Small intestine (tissue), 7 donors: ENCODE results near the gene MYOG. TPM values are rescaled to one million over a fixed set of nuclear protein-coding genes. Genes with fewer than 3 reads are reported as not detected.

ENCODE experiments used
- DNase-seq, 2 donors: peaks; one replicate each; pipeline versions ENCODE4 v3.0.0 to v3.0.0-alpha.2; 2013
- FAIRE-seq: peaks from 2 replicates; lab custom pipeline; 2012; peaks lifted over from hg19 to GRCh38; lab: Jason Lieb, UNC
- H3K27ac ChIP-seq, 3 donors: one replicate each; pipeline ENCODE4 v1.5.1; 2013; ENCODE audit warnings: low read length in 2 of 3, mild to moderate bottlenecking in 2 of 3, control low read depth in 1 of 3, inconsistent platforms in 1 of 3, low read depth in 1 of 3, moderate library complexity in 1 of 3
- H3K27me3 ChIP-seq, 3 donors: one replicate each; pipeline ENCODE4 v1.6.1; 2013; ENCODE audit warnings: low read length in 3 of 3, inconsistent platforms in 1 of 3; ENCODE audit not compliant: control insufficient read depth in 3 of 3, insufficient read depth in 3 of 3
- H3K36me3 ChIP-seq, 3 donors: one replicate each; pipeline ENCODE4 v1.6.1; 2013; ENCODE audit warnings: low read length in 3 of 3, inconsistent platforms in 1 of 3, low read depth in 1 of 3, mild to moderate bottlenecking in 1 of 3, moderate library complexity in 1 of 3; ENCODE audit not compliant: control insufficient read depth in 3 of 3, insufficient read depth in 2 of 3
- H3K4me1 ChIP-seq, 3 donors: one replicate each; pipeline ENCODE4 v1.6.1; 2013; ENCODE audit warnings: low read length in 2 of 3, inconsistent platforms in 1 of 3, low read depth in 1 of 3, mild to moderate bottlenecking in 1 of 3, moderate library complexity in 1 of 3; ENCODE audit not compliant: control insufficient read depth in 3 of 3, insufficient read depth in 2 of 3
- H3K4me3 ChIP-seq, 3 donors: one replicate each; pipeline ENCODE4 v1.5.1; 2013; ENCODE audit warnings: low read length in 3 of 3, control low read depth in 1 of 3, inconsistent platforms in 1 of 3, low read depth in 1 of 3, mild to moderate bottlenecking in 1 of 3, moderate library complexity in 1 of 3
- H3K9me3 ChIP-seq, 2 donors: one replicate each; pipeline ENCODE4 v1.6.1; 2013; ENCODE audit warnings: low read depth in 1 of 2, low read length in 1 of 2; ENCODE audit not compliant: control insufficient read depth in 2 of 2, insufficient read depth in 1 of 2
- WGBS, 3 donors: extraction: QIAGEN DNeasy Blood & Tissue Kit; methylation state at CpG; one replicate each; pipeline ENCODE4 v1.1.7; 2013; 5-methylcytosine and 5-hydroxymethylcytosine counted together
- polyA plus RNA-seq, 4 donors: library from polyadenylated mRNA; stranded (reverse) in 3 of 4; unstranded in 1 of 4; fragments of 200-250 nt in 3 of 4; fragments of 120-200 nt in 1 of 4; gene quantifications; one replicate each; pipeline versions ENCODE4 v1.2.1 to v1.2.3, GENCODE V29; 2013
- donor health status: healthy with polysubstance abuse.
- donor health status: control.
- donor health status: control.
- donor health status: Bipolar disorder and iron deficiency.
- donor health status: healthy.

The MYOG gene
- polyA plus RNA-seq, 4 donors = 1.5 TPM; not detected in 3

DNA sequence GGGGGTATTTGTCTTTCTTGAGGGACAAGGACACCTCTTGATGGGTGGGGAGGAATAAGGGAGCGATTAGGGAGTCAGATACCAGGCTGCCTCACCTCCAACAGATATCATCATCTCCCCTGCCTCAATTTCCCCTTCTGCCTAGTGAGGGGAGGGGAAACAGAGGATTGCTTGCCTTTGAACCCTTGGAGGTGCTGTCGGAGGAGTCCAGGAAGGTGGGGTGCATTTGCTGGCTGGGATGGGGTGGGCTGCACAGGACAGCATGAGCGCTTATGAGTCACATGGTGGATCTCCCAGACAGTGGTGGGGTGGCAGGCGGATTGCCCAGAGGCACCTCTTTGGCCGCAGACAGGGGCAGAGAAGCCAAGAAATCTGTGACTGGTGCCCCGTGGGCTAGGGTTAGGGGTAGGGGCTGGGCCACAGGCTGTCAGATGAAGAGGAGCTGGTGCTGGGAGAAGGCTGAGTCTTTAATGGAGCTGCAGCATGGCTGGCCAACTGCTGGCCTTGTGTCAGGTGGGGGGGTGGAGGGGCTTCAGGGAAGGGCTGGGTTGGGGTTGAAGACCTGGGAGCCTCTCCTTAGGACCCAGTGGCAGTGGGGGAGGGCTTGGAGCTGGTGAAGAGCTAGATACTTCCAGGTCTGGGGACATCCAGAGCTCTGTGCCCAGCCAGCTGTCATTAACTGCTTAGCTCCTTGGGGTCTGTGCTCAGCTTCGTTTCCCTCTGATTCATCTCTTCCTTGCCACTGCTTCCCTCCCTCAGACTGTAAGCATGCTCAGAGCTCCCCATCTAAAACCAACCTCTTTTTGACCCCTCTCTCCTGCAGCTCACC is 34.7 kb upstream of the MYOG start:
- Histone ChIP-seq H3K4me1 (no peaks in the 10 kb centered on the region), H3K4me3 (no peak overlapping the region), H3K27ac (no peak overlapping the region), H3K27me3 (peaks cover 0 to 63% (median 8%) of the 10 kb centered on the region in 3 donors), H3K9me3 (no peaks in the 10 kb centered on the region), H3K36me3 (no peaks in the 10 kb centered on the region)
- no peak for FAIRE-seq
- 69 to 76% (median 74%) methylated on average over 7 of the region's 7 CpGs for WGBS, 3 donors
- no peak for DNase-seq

DNA sequence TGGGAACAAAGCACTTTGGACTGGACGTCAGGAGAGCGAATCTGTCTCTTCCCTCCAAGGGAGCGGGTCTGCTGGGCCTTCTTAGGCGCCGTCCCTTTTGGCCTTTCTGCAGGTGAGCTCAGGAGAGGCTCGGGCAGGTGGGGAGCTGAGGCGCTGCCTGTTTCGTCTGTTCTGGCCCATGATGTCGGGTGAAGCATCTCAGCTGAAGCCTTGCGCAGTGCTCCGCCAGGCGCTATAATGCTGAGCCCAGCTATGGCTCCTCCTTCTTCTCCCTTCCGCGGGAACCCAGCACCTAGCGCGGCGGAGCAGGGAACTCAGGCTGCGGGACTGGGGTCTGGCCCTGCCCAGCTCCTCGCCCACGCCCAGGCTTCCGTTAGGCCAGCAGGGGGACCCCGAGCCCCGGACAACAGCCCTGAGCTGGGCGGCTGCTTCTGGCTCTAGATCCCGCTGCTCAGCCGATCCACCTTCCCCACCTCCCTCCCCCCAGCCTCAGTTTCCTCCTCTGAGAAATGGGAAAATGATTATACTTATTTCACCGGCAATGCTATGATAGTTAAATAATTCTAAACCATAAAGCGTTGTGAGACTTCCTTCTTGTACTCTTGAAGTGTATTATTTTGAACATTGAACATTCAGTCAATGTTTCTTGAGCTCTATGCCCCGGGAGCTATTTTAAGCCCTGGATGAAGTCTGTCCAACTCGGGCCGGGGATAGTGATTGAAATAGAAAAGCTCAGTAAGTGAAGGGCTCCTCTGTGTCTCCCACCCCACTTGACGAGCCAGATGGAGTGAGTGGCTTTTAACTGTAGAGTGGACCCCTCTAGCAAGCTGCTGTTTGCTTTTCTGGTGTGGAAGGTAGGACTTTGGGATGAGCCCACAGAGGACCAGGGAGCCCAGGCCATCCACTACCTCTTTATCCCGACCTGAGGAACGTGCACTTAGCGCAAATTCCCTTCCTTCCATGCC is 32.1 kb upstream of the MYOG start:
- H3K27me3 ChIP-seq = peaks cover 0 to 52% (median 8%) of the 10 kb centered on the region in 3 donors
- no peak for FAIRE-seq
- no peaks in the 10 kb centered on the region for H3K4me1 ChIP-seq
- H3K4me3 ChIP-seq = no peak overlapping the region
- H3K27ac ChIP-seq = no peak overlapping the region
- H3K36me3 ChIP-seq = no peaks in the 10 kb centered on the region
- H3K9me3 ChIP-seq = no peaks in the 10 kb centered on the region
- peak; percentile 26 to 75 for DNase-seq
- 20 to 28% (median 26%) methylated on average over 30 to 35 of the region's 35 CpGs for WGBS, 3 donors

DNA sequence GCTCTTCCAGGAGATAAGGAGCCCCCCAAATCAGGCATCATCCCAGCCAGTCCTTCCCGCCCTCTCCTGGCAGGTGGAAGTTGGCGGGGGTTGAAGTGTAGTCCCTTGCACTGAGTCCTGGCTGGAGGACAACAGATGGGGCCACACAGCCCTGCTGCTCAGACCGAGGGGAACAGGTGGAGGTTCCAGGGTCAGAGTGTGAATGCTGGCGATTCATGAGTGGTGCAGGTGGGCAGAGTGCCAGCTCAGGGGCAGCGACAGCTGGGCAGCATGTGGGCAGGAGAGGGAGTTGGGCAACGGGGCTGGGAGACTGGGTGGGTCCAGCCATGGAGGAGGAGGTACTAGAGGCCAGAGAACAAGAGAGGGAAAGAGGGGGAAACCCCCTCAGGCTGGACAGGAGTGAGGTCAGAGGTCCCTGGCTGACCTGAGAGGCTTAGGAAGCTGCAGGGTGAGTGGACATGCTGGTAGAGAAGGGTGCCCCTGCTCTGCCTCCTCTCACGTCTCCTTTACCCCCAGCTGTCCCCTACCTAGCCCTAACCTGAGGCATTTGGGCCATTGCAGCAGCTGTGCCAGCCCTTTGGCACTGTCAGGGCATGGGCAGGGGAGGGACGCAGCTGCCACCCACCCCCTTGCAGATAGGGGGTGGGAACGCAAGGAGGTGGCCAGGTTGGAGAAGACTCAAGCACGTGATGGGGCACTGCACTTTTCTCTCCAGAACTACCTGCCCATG is 30.4 kb upstream of the MYOG start:
- FAIRE-seq (no peak), DNase-seq (no peak)
- Histone ChIP-seq H3K36me3 (no peaks in the 10 kb centered on the region), H3K27ac (no peak overlapping the region), H3K9me3 (no peaks in the 10 kb centered on the region), H3K4me3 (no peak overlapping the region), H3K4me1 (no peaks in the 10 kb centered on the region), H3K27me3 (peaks cover 0 to 48% (median 8%) of the 10 kb centered on the region in 3 donors)
- WGBS, 3 donors = 32 to 64% (median 37%) methylated on average over 10 of the region's 10 CpGs

- Histone ChIP-seq H3K36me3 (no peaks in the 10 kb centered on the region), H3K27me3 (peaks cover 0 to 44% (median 8%) of the 10 kb centered on the region in 3 donors), H3K9me3 (no peaks in the 10 kb centered on the region), H3K27ac (no peak overlapping the region), H3K4me1 (no peaks in the 10 kb centered on the region), H3K4me3 (no peak overlapping the region)
- DNase-seq (no peak), FAIRE-seq (no peak)
- 66 to 73% (median 67%) methylated on average over 7 of the region's 7 CpGs for WGBS, 3 donors
These were observed 28.4 kb upstream of the MYOG start for GRCh38 chr1:203114202-203114601.

DNA sequence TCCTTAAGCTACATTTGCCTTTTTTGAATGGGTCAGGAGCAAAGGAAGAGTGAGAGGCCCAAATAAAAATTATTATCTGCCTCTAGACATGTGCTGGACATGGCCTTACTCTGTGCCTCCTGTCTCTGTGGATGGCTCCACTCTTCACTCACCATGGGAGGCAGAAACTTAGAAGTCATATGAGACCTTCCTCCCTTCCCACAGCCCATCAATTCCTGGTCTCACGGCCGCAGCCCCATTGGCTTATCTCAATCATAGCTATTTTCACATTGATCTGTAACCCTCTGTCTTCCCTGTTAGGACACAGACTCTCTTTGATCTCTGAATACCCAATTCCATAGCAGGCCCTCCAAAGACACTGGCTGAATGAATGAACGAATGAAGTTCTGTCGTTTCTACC is 27.5 kb upstream of the MYOG start:
- 38 to 81% (median 73%) methylated on average over 4 of the region's 4 CpGs for WGBS, 3 donors
- Histone ChIP-seq H3K27me3 (peaks cover 0 to 35% (median 5%) of the 10 kb centered on the region in 3 donors), H3K9me3 (no peaks in the 10 kb centered on the region), H3K27ac (no peak overlapping the region), H3K4me1 (no peaks in the 10 kb centered on the region), H3K4me3 (no peak overlapping the region), H3K36me3 (no peaks in the 10 kb centered on the region)
- DNase-seq (no peak), FAIRE-seq (no peak)

- no peak overlapping the region for H3K4me3 ChIP-seq
- FAIRE-seq = no peak
- 29 to 42% (median 38%) methylated on average over 2 of the region's 2 CpGs for WGBS, 3 donors
These were observed 26.7 kb upstream of the MYOG start for GRCh38 chr1:203112475-203112874.

GRCh38 chr1:203104789-203105390 is 19.1 kb upstream of the MYOG start:
- DNase-seq = no peak
- Histone ChIP-seq H3K4me3 (no peak overlapping the region), H3K27me3 (peaks cover 0 to 2% (median 0%) of the 10 kb centered on the region in 3 donors), H3K27ac (no peak overlapping the region), H3K9me3 (no peaks in the 10 kb centered on the region), H3K4me1 (no peaks in the 10 kb centered on the region), H3K36me3 (no peaks in the 10 kb centered on the region)
- no peak for FAIRE-seq

More at GRCh38 chr1:203112475-203112874, 26.7 kb upstream of the MYOG start:
- Histone ChIP-seq H3K27ac (no peak overlapping the region), H3K27me3 (peaks cover 2 to 28% (median 3%) of the 10 kb centered on the region in 3 donors), H3K4me1 (no peaks in the 10 kb centered on the region), H3K9me3 (no peaks in the 10 kb centered on the region), H3K36me3 (no peaks in the 10 kb centered on the region)
- DNase-seq = no peak
